A549 (cell line): Measurements from ENCODE around the gene ADAM8. TPM values are rescaled to one million over a fixed set of nuclear protein-coding genes. Genes with fewer than 3 reads are reported as not detected.

ENCODE experiments used
- ATAC-seq, 2 experiments: fragments of 200-7000 bp in 1 of 2; fragments of >200 bp in 1 of 2; cut with Nextera tagmentation in 1 of 2; cut with Tn5 transposase in 1 of 2; 3 replicates each; pipeline versions ENCODE4 v1.8.0 to v1.9.1; 2018 to 2020; ENCODE audit warnings: mild to moderate bottlenecking in 1 of 2, moderate library complexity in 1 of 2
- CTCF ChIA-PET: fragments of 300-600 bp; sonication (Branson Sonifier 250); formaldehyde crosslinking; extraction: SDS; loops from one replicate; lab custom pipeline; 2021; ENCODE audit warnings: antibody characterized with exemption, inconsistent platforms; lab: Yijun Ruan, JAX
- POLR2A ChIA-PET: fragments of 350-600 bp; formaldehyde crosslinking; extraction: SDS; loops from one replicate; lab custom pipeline; 2021; ENCODE audit warnings: antibody characterized with exemption, inconsistent platforms; lab: Yijun Ruan, JAX
- DNase-seq, 2 experiments: peaks; one replicate each; pipeline versions ENCODE4 v3.0.0 to v3.0.0-alpha.2; 2011 to 2016; ENCODE audit warnings: low read depth in 1 of 2, low spot score in 1 of 2
- FAIRE-seq: peaks from 2 replicates; lab custom pipeline; 2011; peaks lifted over from hg19 to GRCh38; lab: Jason Lieb, UNC
- H3K27ac ChIP-seq, 2 experiments: fragments of >200 bp; sonication (Bioruptor Twin); formaldehyde crosslinking; 3 replicates each; pipeline ENCODE4 v1.5.1; 2016 to 2017
- H3K4me1 ChIP-seq: fragments of >200 bp; sonication (Bioruptor Twin); formaldehyde crosslinking; 3 replicates; pipeline ENCODE4 v1.6.1; 2016
- H3K4me2 ChIP-seq: fragments of >200 bp; sonication (Bioruptor Twin); formaldehyde crosslinking; 3 replicates; pipeline ENCODE4 v1.6.1; 2016
- H3K4me3 ChIP-seq: fragments of >200 bp; sonication (Bioruptor Twin); formaldehyde crosslinking; 3 replicates; pipeline ENCODE4 v1.5.1; 2016
- H3K9me3 ChIP-seq: fragments of >200 bp; sonication (Bioruptor Twin); formaldehyde crosslinking; 3 replicates; pipeline ENCODE4 v1.6.1; 2016
- ESRRA ChIP-seq: fragments of 150-350 bp; IDR thresholded peaks from 2 replicates; pipeline ENCODE4 v1.6.1; 2014; ENCODE audit warnings: mild to moderate bottlenecking, low read length, borderline replicate concordance
- FOSL2 ChIP-seq, 2 experiments: fragments of 450-650 bp in 1 of 2; fragments of >200 bp in 1 of 2; sonication (Bioruptor Twin) in 1 of 2; formaldehyde crosslinking; IDR thresholded peaks; 2 replicates each; pipeline versions ENCODE4 v1.5.0 to v1.6.1; 2016 to 2020; ENCODE audit warnings: mild to moderate bottlenecking in 1 of 2, moderate library complexity in 1 of 2
- FOXS1 ChIP-seq: fragments of 250-450 bp; sonication (Bioruptor Pico); IDR thresholded peaks from 2 replicates; pipeline ENCODE4 v1.5.0; 2020; ENCODE audit warnings: mild to moderate bottlenecking, moderate library complexity
- HEYL ChIP-seq: fragments of 250-450 bp; sonication (Bioruptor Pico); IDR thresholded peaks from 2 replicates; pipeline ENCODE4 v1.8.0; 2021; ENCODE audit warnings: mild to moderate bottlenecking, moderate library complexity
- HOXB13 ChIP-seq: fragments of 250-450 bp; sonication (Bioruptor Pico); IDR thresholded peaks from 2 replicates; pipeline ENCODE4 v1.5.0; 2020; ENCODE audit warnings: low read depth, mild to moderate bottlenecking, moderate library complexity
- HOXB5 ChIP-seq: fragments of 250-450 bp; sonication (Bioruptor Pico); IDR thresholded peaks from 2 replicates; pipeline ENCODE4 v1.5.0; 2020; ENCODE audit warnings: mild to moderate bottlenecking, moderate library complexity
- JUN ChIP-seq, 2 experiments: fragments of >200 bp; sonication (Bioruptor Twin); formaldehyde crosslinking; IDR thresholded peaks; 2 replicates in 1 of 2; 3 replicates in 1 of 2; pipeline ENCODE4 v1.6.1; 2016 to 2017
- KDM1A ChIP-seq: fragments of 200-600 bp; sonication (generic); IDR thresholded peaks from 2 replicates; pipeline ENCODE4 v1.6.1; 2016; ENCODE audit warnings: low read depth, mild to moderate bottlenecking
- KDM5A ChIP-seq: fragments of 200-600 bp; sonication (generic); IDR thresholded peaks from 2 replicates; pipeline ENCODE4 v1.6.1; 2016; ENCODE audit warnings: antibody characterized with exemption, mild to moderate bottlenecking
- RNF2 ChIP-seq: fragments of 200-600 bp; sonication (generic); IDR thresholded peaks from 2 replicates; pipeline ENCODE4 v1.6.1; 2016; ENCODE audit warnings: low read depth, mild to moderate bottlenecking, antibody characterized with exemption, moderate library complexity, borderline replicate concordance
- ZFP36 ChIP-seq: fragments of 450-650 bp; IDR thresholded peaks from 2 replicates; pipeline ENCODE4 v1.6.1; 2014; ENCODE audit warnings: borderline replicate concordance; ENCODE audit not compliant: partially characterized antibody
- ZSCAN20 ChIP-seq: fragments of 250-450 bp; sonication (Bioruptor Pico); IDR thresholded peaks from 2 replicates; pipeline ENCODE4 v1.8.0; 2022; ENCODE audit warnings: mild to moderate bottlenecking, moderate library complexity
- WGBS: methylation state at CpG from one replicate; pipeline ENCODE4 v1.1.6; 2017; ENCODE audit errors: missing lambda C conversion rate; 5-methylcytosine and 5-hydroxymethylcytosine counted together
- polyA plus RNA-seq, 4 experiments: library from polyadenylated mRNA; depleted of rRNA in 3 of 4; stranded (reverse); fragments of >200 nt; fragmentation: RNase III in 1 of 4; extraction: RNeasy Plus Mini Kit Qiagen cat#74134 plus additional on column Dnase treatment in 1 of 4; gene quantifications; 2 replicates in 3 of 4; 3 replicates in 1 of 4; pipeline ENCODE4 v1.2.3, GENCODE V29; 2011 to 2017
- TF ChIP-seq, protein P1 (sequence below): IDR thresholded peaks from 2 replicates; pipeline ENCODE4 v1.6.1; 2012; ENCODE audit warnings: low read depth, borderline replicate concordance
- TF ChIP-seq, protein P2 (sequence below): fragments of >200 bp; sonication (Bioruptor Twin); formaldehyde crosslinking; IDR thresholded peaks from 3 replicates; pipeline ENCODE4 v1.6.1; 2016
- TF ChIP-seq, protein P3 (sequence below): IDR thresholded peaks from 2 replicates; pipeline ENCODE4 v1.6.1; 2012
- TF ChIP-seq, protein P4 (sequence below): fragments of 200-600 bp; sonication (generic); IDR thresholded peaks from 2 replicates; pipeline ENCODE4 v1.6.1; 2016; ENCODE audit warnings: antibody characterized with exemption, mild to moderate bottlenecking, moderate library complexity

Gene ADAM8
- polyA plus RNA-seq, 2 of the 4 experiments (the other 2 are of a cell fraction) = 1.4 to 4.1 TPM

DNA sequence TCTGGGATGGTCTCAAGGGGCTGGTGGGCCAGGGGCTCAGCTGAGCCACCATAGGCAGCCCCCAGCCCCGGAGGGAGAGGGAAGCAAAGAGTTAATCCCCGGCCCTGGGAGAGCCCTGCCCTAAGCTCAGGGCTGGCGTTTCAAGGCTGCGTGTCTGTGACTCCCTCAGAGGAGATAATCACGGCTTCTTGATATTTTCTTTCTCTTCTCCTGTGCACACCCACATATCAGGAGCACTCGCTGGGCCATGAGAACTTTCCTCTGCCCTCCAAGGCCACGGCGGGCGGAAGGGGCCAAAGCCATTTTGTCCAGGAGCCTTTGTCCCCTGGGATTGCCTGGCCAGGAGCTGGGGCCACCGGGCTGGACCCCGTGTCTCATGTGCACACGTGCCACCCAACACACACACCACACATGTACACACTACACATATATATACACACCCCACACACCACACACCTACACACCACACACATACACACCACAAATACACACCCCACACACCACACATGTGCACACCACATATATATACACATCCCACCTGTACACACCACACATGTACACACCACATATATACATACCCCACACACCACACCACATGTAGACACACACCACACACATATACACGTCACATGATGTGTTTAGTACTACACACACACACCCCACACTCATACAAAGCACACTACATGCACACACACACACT, 22.1 kb downstream of the ADAM8 start:
- Histone ChIP-seq H3K4me1 (peaks cover 24% of the 10 kb centered on the region), H3K4me3 (no peak overlapping the region), H3K27ac (no peak overlapping the region), H3K9me3 (no peaks in the 10 kb centered on the region)
- FAIRE-seq = no peak
- 69% methylated on average over 13 of the region's 13 CpGs for WGBS
- ATAC-seq = no peak
- CTCF ChIA-PET = interaction anchor here (4.6 kb wide), 1 partner anchor 9 kb away, joined by 39 read pairs; no protein-coding TSS in a partner anchor
- TF ChIP-seq KDM1A = no peak
- no peak for TF ChIP-seq ZFP36
- TF ChIP-seq RNF2 = no peak
- TF ChIP-seq, all 56 proteins: peak for 0
- DNase-seq = no peak
- H3K4me2 ChIP-seq = no peak overlapping the region
- POLR2A ChIA-PET = no interaction called here

DNA sequence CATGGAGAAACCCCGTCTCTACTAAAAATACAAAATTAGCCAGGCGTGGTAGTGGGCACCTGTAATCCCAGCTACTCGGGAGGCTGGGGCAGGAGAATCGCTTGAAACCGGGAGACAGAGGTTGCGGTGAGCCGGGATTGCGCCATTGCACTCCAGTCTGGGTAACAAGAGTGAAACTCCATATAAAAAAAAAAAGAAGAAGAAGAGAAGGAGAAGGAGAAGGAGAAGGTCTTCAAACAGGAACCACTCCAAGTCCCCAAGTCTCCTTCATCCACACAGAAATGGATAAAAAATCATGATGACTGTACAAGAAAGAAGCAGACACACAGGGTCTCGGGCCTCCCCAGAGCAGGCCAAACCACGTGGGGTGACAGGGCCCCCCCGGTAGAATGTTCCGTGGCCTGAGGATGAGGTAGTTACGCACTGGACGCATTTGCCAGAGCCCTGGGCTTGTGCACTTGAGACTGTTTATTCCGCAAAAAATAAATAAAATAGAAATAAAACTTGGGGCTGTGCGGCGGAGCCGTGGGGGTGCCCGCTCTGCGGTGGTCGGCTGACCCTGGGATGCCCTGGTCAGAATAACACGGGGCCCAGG, 23.2 kb downstream of the ADAM8 start:
- ATAC-seq = no peak
- TF ChIP-seq JUN (IDR thresholded peaks at IDR 0.05) (no peak), ESRRA (no peak), HEYL (CRISPR knock-in tag) (no peak), KDM5A (no peak), HOXB13 (CRISPR knock-in tag) (no peak), ZSCAN20 (no peak), FOXS1 (CRISPR knock-in tag) (no peak), HOXB5 (CRISPR knock-in tag) (no peak), FOSL2 (IDR thresholded peaks at IDR 0.05) (no peak), FOSL2 (CRISPR knock-in tag; IDR thresholded peaks at IDR 0.05) (no peak)
- TF ChIP-seq, protein P1, sequence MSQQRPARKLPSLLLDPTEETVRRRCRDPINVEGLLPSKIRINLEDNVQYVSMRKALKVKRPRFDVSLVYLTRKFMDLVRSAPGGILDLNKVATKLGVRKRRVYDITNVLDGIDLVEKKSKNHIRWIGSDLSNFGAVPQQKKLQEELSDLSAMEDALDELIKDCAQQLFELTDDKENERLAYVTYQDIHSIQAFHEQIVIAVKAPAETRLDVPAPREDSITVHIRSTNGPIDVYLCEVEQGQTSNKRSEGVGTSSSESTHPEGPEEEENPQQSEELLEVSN = no peak
- TF ChIP-seq, protein P2, sequence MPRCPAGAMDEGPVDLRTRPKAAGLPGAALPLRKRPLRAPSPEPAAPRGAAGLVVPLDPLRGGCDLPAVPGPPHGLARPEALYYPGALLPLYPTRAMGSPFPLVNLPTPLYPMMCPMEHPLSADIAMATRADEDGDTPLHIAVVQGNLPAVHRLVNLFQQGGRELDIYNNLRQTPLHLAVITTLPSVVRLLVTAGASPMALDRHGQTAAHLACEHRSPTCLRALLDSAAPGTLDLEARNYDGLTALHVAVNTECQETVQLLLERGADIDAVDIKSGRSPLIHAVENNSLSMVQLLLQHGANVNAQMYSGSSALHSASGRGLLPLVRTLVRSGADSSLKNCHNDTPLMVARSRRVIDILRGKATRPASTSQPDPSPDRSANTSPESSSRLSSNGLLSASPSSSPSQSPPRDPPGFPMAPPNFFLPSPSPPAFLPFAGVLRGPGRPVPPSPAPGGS = no peak
- TF ChIP-seq, protein P3, sequence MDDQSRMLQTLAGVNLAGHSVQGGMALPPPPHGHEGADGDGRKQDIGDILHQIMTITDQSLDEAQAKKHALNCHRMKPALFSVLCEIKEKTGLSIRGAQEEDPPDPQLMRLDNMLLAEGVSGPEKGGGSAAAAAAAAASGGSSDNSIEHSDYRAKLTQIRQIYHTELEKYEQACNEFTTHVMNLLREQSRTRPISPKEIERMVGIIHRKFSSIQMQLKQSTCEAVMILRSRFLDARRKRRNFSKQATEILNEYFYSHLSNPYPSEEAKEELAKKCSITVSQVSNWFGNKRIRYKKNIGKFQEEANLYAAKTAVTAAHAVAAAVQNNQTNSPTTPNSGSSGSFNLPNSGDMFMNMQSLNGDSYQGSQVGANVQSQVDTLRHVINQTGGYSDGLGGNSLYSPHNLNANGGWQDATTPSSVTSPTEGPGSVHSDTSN = no peak
- TF ChIP-seq, protein P4, sequence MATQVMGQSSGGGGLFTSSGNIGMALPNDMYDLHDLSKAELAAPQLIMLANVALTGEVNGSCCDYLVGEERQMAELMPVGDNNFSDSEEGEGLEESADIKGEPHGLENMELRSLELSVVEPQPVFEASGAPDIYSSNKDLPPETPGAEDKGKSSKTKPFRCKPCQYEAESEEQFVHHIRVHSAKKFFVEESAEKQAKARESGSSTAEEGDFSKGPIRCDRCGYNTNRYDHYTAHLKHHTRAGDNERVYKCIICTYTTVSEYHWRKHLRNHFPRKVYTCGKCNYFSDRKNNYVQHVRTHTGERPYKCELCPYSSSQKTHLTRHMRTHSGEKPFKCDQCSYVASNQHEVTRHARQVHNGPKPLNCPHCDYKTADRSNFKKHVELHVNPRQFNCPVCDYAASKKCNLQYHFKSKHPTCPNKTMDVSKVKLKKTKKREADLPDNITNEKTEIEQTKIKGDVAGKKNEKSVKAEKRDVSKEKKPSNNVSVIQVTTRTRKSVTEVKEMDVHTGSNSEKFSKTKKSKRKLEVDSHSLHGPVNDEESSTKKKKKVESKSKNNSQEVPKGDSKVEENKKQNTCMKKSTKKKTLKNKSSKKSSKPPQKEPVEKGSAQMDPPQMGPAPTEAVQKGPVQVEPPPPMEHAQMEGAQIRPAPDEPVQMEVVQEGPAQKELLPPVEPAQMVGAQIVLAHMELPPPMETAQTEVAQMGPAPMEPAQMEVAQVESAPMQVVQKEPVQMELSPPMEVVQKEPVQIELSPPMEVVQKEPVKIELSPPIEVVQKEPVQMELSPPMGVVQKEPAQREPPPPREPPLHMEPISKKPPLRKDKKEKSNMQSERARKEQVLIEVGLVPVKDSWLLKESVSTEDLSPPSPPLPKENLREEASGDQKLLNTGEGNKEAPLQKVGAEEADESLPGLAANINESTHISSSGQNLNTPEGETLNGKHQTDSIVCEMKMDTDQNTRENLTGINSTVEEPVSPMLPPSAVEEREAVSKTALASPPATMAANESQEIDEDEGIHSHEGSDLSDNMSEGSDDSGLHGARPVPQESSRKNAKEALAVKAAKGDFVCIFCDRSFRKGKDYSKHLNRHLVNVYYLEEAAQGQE = no peak
- DNase-seq = no peak
- H3K4me3 ChIP-seq = no peak overlapping the region
- no peaks in the 10 kb centered on the region for H3K9me3 ChIP-seq
- 80% methylated on average over 22 of the region's 22 CpGs for WGBS
- no peak overlapping the region for H3K4me2 ChIP-seq
- H3K4me1 ChIP-seq = peaks cover 12% of the 10 kb centered on the region
- CTCF ChIA-PET = interaction anchor here (4.6 kb wide), 1 partner anchor 8 kb away, joined by 39 read pairs; no protein-coding TSS in a partner anchor
- POLR2A ChIA-PET = no interaction called here
- no peak overlapping the region for H3K27ac ChIP-seq
- no peak for FAIRE-seq
